ENCODE measurements around the gene ANKRD40.
"Not testable (repeated sequence)": the region's sequence is repeated elsewhere in the genome, so short reads cannot be mapped to it uniquely, and the experiment has no call there.

ANKRD40 gene

DNA sequence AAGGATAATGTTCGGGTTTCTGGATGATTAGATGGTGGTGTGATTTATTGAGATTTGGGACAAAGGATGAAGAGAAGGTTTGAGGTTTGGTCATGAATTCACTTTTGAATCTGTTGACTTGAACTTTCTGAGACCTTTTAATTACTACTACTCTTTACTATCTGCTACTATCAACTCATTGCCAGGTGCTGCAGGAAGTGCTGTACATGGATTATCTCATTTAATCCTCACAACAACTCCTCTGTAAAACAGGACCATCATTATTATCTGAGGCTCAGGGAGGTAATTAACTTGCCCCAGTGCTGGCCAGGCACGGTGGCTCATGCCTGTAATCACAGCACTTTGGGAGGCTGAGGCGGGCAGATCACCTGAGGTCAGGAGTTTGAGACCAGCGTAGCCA, 2.9 kb upstream of the ANKRD40 start (continued):
- TF ChIP-seq TOX (CRISPR knock-in tag; IDR thresholded peaks at IDR 0.05; ENCODE audit: borderline replicate concordance) (no peak), BACH2 (CRISPR knock-in tag; IDR thresholded peaks at IDR 0.05; ENCODE audit: borderline replicate concordance) (no peak)

GRCh38 chr17:50710025-50710424, 2.3 kb upstream of the ANKRD40 start:
- ATAC-seq: no peak
- no peak for TF ChIP-seq CSDC2 (CRISPR knock-in tag; IDR thresholded peaks at IDR 0.05)
- no peak for TF ChIP-seq ARNTL (CRISPR knock-in tag; IDR thresholded peaks at IDR 0.05; ENCODE audit: borderline replicate concordance, low read depth)
- TF ChIP-seq, protein P1, sequence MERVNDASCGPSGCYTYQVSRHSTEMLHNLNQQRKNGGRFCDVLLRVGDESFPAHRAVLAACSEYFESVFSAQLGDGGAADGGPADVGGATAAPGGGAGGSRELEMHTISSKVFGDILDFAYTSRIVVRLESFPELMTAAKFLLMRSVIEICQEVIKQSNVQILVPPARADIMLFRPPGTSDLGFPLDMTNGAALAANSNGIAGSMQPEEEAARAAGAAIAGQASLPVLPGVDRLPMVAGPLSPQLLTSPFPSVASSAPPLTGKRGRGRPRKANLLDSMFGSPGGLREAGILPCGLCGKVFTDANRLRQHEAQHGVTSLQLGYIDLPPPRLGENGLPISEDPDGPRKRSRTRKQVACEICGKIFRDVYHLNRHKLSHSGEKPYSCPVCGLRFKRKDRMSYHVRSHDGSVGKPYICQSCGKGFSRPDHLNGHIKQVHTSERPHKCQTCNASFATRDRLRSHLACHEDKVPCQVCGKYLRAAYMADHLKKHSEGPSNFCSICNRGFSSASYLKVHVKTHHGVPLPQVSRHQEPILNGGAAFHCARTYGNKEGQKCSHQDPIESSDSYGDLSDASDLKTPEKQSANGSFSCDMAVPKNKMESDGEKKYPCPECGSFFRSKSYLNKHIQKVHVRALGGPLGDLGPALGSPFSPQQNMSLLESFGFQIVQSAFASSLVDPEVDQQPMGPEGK (CRISPR knock-in tag; IDR thresholded peaks at IDR 0.05; ENCODE audit: borderline replicate concordance): no peak
- no peak for TF ChIP-seq ZNF70 (CRISPR knock-in tag; IDR thresholded peaks at IDR 0.05)
- no peak for TF ChIP-seq SNAI2 (CRISPR knock-in tag; IDR thresholded peaks at IDR 0.05)
- TF ChIP-seq TCF4 (CRISPR knock-in tag; IDR thresholded peaks at IDR 0.05; ENCODE audit: borderline replicate concordance): no peak
- TF ChIP-seq ISL1 (CRISPR knock-in tag; IDR thresholded peaks at IDR 0.05): no peak
- TF ChIP-seq GLIS3 (CRISPR knock-in tag; IDR thresholded peaks at IDR 0.05): no peak
- TF ChIP-seq RARB (CRISPR knock-in tag; IDR thresholded peaks at IDR 0.05): no peak
- TF ChIP-seq ZC3H10 (CRISPR knock-in tag; IDR thresholded peaks at IDR 0.05): no peak
- no peak for TF ChIP-seq ZNF565 (CRISPR knock-in tag; conservative IDR thresholded peaks at IDR 0.05; ENCODE audit: low read depth)
- no peak for TF ChIP-seq BACH2 (CRISPR knock-in tag; IDR thresholded peaks at IDR 0.05; ENCODE audit: borderline replicate concordance)
- no peak for TF ChIP-seq TSHZ2 (CRISPR knock-in tag; IDR thresholded peaks at IDR 0.05)

DNA sequence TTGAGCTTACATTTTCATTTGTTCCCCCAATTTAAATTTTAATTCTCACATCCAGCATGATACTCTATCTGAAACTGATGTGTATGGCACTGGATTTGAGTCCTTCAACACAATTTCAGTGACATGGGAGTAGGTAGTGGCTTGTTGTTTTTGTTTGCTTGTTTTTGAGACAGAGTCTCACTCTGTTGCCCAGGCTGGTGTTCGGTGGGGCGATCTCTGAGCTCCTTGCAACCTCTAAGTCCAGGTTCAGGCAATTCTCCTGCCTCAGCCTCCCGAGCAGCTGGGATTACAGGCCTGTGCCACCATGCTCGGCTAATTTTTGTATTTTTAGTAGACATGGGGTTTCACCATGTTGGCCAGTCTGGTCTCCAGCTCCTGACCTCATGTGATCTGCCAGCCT, 1.3 kb upstream of the ANKRD40 start:
- not testable (repeated sequence) for ATAC-seq

DNA sequence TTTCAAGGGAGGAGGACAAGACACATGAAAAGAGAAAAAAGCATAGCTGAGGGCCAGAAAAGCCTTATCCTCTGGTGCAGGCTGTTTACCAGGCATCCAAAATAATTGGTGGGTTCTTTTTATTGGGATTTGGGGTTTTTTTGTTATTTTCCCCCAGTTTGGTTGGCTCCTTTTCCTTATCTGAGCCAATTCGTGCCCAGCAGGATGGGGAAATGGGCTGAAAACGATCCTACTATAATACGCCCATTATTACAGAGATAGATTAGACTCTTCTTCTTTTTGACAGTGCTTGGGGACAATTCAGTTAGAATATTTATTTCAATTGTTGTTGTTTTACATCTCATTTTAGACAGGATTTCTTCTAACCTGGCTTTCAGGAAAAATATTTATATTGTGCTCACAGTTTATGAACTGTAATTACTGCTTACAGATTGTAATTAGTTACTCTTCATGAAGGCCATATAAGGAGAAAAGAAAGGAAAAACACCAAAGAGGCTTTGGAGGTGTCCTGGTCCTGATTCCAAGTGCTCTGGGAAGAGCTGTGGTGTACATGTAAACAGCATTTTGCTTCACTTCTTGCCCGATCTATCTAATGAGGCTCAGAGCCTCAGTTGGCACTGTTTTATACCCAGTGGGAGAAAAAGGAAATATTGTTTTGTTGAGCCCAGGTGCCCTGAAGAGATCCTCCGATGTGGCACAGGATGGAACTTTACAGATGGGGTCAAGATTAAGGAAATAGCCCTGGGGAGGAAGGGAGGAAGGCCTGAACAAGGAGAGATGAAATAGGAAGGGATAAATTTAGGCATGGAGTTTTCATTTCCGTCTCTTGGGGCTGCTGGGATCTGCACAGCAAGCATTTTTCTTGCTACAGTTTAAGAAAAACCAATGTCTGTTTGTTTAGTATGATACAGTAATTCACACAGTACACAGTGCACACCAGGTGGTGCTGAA, 611 bp upstream of the ANKRD40 start:
- TF ChIP-seq TSHZ2 (CRISPR knock-in tag; IDR thresholded peaks at IDR 0.05) (0 out of 2 replicates have a peak, but pooled peaks have one; percentile 10), RARB (CRISPR knock-in tag; IDR thresholded peaks at IDR 0.05) (no peak), BACH2 (CRISPR knock-in tag; IDR thresholded peaks at IDR 0.05; ENCODE audit: borderline replicate concordance) (no peak), ESRRG (CRISPR knock-in tag; IDR thresholded peaks at IDR 0.05) (no peak), CSDC2 (CRISPR knock-in tag; IDR thresholded peaks at IDR 0.05) (peak; percentile 75; the same call in 1 of the 2 replicates), ZFP3 (CRISPR knock-in tag; IDR thresholded peaks at IDR 0.05) (0 out of 2 replicates have a peak, but pooled peaks have one; percentile 33), TCF4 (CRISPR knock-in tag; IDR thresholded peaks at IDR 0.05; ENCODE audit: borderline replicate concordance) (no peak), ZNF8 (CRISPR knock-in tag; IDR thresholded peaks at IDR 0.05) (no peak)
- TF ChIP-seq, protein P1 (CRISPR knock-in tag; IDR thresholded peaks at IDR 0.05; ENCODE audit: borderline replicate concordance): no peak; the same call in 1 of the 2 replicates
- ATAC-seq: peak; percentile 30

All from SK-N-SH treated with all-trans-retinoic acid at 6 μM for 48 hours (cell line).